NCI-H2171 treated with DMSO at 0.1 percent for 48 hours (cell line): ENCODE data around the gene HTRA3.
A peak's percentile ranks its signal among the peaks of the same experiment; 100 is the strongest.

Source experiments
- DNase-seq: peaks from one replicate; lab custom pipeline; 2025; lab: John Stamatoyannopoulos, UW

HTRA3 gene

DNA sequence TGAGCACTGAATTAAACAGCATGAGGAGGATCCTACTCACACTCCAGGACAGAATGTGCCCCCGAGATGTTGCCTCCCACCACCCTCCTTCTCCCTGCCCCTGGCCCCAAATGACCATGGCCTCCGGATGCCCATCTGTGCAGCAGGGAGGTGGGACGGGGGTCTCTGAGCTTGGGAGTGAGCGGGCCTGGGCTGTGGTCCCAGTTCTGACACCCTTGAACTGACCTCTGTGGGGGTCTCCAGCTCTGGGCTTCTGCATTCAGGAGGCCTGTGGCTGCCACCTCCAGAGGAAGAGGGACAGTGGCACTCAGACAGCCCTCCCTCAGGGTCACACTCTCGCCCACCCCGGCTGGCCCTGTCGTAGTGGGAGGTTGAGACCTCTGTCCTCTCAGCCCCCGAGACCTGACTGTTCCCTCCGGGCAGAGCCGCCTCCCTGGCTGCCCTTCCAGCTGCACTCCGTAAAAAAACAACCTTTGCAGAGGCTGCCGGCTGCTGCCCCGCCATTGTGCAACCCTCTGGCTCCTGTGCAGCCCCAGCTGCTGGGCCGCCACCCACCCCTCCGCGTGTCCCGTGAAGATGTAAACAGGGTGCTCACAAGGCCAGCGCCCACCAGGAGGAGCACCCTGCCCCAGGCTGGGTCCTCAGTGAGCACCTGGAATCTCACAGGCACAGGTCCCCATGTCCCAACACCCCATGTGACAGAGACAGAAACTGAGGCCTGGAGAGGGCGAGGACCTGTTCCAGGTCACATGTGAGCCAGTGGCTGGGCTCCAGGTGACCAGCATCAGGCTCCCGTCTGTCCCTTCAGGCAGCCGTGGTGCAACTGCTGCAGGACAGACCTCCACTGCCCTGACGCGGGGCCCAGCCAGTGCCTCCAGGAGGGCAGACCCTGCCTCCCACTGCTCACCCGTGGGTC is 39.6 kb downstream of the HTRA3 start:
- DNase-seq, result no peak

DNA sequence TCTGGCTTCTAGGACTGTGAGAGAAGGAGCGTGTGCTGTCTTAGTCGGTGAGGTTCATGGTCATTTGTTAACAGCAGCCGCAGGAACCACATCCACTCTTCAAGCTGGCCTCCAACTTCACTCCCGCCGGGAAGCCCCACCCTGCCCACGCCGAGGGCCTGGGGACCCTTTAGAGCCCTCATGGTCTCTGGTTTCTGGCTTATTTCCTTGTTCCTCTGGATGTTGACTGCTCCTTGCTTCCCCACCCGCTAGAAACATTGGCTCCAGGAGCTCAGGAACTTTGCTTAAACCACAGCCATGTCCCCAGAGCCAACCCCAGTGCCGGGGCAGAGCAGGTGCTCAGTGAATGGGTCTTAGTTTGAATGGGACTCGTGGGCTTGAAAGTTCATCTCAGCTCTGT is 40.8 kb downstream of the HTRA3 start:
- DNase-seq, result no peak

DNA sequence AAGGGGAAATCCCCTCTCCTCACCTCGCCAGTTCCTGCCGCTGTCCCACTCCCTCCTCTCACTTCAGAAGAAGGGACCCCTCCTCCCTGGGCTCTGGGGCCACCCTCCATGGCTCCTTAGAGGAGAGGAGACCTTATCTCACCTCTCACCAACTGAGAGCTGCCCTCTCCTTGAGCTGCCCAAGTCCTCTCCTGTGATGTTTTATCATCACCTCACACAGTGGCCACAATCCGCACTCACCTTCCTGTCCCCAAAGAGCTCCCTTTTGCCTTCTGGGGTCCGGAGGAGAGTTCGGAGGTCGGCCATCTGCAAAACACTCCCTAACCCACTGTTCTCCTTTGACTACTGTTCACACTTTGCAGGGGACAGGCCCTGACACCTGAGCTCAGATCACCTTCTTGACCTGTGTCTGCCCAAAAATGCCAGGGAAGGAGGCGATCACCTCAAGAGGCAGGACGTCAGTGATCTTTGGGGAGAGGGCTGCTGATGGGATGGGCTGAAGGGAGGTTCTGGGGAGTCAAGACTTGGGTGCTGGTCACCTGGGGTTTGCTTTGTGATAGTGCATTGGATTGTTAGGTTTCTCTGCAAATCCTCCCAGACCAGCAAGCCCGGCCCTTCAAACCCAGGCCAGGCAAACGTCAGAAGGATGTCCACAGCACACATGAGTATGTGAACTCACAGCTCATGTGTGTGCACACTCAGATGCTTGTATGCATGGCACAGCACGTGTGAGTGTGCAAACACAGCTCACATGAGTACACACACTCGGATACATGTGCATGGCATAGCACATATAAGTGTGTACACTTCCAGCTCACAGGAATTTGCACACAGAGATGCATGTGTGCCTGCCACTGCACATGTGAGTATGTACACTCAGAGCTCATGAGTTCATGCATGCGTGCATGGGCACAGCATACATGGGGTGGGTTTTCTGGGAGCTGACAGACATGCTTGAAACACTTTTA is 41.8 kb downstream of the HTRA3 start:
- DNase-seq, result no peak

DNA sequence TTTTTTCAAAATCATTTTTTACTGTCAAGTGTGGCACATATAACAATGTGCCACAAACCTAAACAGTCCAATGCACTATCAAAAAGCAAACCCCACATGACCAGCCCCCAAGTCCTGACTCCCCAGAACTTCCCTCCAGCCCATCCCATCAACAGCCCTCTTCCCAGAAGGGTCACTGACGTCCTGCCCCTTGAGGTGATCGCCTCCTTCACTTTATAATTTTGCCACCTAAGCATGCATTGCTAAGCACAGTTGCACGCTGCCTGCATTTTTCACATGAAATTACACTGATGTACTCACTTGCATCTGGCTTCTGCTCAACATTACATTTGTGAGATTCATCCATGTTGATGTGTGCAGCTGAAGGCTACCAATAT is 42.5 kb downstream of the HTRA3 start:
- DNase-seq, result no peak

DNA sequence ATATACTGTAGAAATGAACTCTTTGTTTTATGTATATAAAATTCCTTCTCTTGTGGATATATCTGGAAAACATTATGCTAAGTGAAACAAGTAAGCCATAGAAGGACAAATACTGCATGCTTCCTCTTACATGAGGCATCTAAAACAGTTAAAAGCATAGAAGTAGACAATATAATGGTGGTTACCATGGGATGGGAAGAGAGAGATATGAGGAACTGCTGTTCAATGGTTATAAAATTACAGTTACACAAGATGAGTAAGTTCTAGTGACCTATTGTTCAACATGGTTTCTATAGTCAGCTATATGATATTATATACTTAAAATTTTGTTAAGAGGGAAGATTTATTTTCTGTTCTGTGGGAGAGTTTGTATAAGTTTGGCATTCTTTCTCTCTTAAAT is 43.4 kb downstream of the HTRA3 start:
- no peak for DNase-seq

DNA sequence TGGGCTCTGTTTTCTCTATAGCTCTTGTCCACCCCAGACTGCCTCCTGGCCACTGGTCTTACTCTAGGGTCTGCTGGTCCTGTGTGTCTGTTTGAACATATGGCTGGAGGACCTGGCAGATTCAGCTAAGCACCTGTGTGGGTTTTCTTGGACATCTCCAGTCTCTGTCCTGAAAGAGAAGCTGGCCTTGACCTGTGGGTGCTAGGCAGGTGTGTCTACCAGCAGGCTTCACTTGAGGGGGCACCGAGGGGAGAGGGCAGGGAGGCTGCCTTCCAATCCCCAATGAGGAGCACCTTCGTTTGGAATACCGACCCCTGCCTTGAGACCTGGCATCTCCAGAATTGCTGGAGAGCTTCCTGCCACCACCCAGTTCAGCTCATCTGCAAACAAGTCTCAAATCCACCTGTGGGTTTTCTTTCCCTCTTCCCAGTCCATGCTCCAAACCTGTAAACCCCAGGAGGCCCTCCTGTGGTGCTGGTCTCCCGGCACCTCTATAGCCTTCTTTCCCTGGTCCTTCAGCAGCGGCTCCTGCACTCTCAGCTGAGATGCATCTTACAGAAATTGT is 45.2 kb downstream of the HTRA3 start:
- DNase-seq, result no peak

DNA sequence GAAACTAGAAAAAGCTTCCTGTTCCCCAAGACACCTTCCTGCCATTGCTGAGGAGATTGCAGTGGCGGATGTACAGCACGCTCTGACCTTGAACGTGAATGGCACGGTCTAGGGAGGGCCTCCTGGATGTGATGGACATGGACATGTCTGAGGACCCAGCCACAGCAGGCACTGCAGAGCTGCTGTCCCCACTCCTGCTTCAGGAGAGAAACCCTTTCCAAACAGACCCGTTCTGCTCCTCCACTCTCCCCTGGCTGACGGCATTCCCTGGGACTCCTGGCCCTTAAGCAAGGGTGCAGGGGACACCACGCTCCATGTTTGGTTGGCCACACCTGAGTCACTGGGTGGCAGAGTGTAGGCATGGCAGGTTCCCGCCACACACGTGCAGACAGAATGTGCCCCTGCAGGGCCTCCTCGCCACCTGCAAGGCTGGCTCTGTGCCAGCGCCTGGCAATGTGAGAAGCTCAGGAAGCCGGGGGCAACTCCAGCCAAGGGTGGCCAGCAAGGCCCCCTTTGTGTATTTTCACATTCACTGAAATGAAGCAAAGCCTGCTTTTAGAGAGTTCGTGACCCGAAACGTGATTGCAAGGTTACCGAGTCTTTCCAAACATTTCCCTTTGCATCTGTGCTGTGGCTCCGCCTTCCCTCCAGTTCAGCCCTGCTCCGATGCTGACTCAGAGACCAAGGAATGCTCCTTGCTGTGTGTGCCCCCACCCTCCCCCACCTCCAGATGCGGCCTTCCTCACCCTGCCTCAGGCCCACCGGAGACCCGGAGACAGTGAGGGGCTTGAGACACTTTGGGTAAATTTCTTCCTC is 46.1 kb downstream of the HTRA3 start:
- peak; percentile 76 for DNase-seq

DNA sequence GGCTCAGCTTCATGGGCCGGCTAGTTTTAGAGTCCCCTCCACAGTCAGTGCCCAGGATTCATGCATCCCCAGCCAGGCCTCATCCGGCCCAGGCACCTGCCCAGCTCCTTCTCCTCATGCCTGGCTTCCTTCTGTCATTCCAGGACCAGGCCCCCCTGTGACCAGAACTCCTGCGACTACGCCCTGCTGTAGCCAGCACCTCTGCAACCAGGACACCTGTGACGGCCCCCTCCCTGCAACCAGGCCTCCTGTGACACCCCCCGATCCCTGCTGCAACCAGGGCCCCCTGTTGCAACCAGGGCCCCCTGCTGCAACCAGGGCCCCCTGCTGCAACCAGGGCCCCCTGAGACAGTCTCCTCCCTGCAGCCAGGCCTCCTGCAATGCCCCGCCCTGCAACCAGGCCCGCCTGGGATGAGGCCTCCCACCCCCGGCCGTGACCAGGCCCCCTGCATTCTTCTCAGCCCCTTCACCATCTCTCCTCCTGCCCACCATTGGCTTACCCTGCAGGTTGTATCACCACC is 46.8 kb downstream of the HTRA3 start:
- DNase-seq, result no peak

DNA sequence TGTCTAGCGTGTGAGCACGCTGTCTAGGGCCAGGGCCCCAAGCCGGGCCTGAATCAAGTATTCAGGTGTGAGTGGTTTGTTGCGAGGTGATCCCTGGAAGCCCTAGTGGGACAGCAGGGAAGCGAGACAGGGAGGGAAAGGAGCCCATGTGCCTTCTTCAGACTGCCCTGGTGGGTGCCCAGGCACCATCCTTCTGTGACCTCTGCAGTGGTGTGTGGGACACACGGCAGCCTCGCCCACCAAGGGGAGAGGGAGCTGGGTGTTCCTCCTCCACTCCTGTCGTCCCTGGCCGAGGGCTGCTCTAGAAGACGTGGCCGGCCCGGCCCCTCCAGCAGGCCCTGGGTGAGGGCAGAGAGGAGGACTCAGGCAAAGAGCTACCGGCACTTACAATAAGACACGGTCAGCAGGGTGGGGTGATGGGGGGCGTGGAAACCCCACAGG is 47.4 kb downstream of the HTRA3 start:
- no peak for DNase-seq

DNA sequence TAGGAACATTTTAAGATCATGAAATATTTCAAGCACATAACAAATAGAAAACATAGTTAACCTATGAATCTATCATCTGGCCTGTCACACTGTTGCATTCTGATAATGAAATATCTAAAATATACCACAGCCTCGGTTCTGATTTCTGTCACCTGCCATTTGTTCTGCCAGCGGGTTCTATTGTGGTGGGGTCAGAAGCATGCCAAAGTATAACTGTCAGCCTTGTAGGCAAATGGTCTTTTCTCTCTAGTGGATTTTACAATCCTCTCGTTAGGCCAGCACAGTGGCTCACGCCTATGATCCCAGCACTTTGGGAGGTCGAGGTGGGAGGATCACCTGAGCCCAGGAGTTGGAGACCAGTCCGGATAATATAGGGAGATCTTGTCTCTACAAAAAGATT is 47.9 kb downstream of the HTRA3 start:
- DNase-seq, result no peak

DNA sequence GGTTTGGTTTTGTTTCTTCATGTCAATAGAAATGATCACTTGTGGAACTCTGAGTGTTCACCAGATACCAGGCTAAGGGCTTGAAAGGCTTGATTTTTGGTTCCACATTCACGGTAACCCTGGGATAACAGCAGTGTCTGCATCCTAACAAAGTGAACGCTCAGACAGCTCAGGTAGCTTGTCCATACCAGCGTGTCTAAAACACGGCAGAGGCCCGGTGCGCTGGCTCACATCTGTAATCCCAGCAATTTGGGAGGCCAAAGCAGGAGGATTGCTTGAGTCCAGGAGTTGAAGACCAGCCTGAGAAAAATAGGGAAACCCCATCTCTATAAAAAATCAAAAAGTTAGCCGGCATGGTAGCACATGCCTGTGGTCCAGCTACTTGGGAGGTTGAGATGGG is 49.0 kb downstream of the HTRA3 start:
- no peak for DNase-seq

DNA sequence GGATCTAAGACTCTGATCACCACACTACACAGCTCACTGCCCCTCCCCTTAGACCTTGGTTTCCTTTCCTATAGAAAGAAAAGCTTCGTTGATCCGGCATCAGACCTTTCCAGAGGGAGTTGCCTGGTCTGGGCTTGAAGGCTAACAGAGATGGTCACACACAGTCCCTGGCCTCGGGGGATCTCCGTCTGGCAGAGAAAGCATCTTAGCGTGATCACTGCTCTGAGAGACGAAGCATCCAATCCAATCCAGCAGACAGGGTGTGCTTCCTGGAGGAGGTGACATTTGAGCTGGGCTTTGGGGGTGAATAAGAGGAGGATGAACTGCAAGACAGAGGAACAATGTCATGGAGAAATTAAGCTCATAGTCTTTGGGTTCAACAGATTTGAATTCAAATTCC is 49.5 kb downstream of the HTRA3 start:
- DNase-seq, result no peak

DNA sequence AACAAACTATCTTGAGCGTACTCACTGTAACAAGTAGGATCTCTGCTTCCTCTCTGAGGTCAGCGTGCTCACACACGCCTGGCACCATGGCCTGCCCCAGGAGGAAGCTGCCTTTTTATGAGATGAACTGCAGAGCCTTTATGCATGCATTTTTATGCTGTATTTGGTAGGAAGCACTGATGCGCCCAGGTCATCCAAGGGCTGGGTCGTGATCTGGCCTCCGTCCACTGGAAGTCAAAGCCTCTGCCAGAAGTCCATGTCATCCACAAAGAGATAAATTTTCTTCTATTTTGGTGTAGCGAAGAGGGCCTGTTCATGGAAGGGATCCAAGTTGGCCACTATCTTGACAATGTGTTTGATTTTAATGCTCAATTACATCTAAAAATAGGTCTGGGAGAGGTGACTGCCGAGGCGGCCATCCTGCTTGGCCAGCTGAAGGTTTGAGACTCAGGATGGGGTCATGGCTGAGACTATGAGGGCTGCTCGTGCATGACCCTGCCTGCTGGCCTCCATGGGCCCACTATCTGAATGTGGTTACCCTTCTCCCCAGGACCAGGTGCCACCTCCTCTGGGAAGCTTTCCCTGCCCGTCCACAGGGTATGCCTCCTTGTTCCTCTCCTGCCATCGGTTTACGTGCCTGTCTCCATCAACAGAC is 50.3 kb downstream of the HTRA3 start:
- DNase-seq, result no peak

DNA sequence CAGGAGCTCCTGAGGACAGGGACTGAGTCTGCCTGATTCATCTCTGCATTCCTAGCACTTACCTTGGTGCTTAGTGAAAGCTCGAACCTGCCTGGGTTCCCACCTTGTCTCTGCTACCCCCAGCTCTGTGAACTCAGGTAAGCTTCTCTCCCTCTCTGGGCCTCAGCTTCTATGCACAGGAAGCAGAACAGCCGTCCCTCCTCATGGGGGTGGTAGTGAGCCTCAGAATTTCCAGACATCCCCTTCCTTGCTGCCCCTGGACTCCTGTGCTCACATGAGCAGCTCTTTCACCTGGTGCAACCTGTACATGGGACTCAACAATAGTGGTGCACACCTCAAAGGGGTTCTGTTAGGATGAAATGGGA is 50.8 kb downstream of the HTRA3 start:
- DNase-seq, result no peak

DNA sequence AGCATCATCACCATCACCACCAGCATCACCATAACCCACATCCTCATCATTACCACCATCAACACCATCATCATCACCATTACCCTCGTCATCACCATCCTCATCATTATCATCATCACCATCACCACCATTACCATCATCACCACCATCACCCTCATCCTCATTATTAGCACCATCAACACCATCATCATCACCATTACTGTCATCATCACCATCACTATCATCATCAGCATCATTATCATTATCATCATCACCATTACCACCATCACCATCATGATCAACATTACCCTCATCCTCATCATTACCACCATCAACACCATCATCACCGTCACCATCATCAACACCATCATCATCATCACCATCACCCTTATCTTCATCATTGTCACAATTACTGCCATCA is 51.7 kb downstream of the HTRA3 start:
- DNase-seq, result no peak

DNA sequence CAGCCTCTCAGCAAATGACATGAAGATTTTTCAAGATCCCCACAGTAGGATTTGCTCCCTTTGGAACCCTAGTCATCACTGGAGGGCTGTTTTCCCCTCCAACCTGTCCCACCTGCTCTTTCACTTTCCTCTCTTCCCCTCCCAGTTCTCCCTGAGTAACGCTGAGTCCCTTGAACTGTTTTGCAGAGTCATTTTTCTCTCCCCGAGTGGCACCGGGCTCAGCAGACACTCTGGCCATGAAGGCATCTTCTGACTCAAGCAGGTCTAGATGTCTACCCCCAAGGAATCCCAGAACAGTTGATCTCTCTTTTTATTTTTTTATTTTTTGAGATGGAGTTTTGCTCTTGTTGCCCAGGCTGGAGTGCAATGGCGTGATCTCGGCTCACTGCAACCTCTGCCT is 52.2 kb downstream of the HTRA3 start:
- no peak for DNase-seq

DNA sequence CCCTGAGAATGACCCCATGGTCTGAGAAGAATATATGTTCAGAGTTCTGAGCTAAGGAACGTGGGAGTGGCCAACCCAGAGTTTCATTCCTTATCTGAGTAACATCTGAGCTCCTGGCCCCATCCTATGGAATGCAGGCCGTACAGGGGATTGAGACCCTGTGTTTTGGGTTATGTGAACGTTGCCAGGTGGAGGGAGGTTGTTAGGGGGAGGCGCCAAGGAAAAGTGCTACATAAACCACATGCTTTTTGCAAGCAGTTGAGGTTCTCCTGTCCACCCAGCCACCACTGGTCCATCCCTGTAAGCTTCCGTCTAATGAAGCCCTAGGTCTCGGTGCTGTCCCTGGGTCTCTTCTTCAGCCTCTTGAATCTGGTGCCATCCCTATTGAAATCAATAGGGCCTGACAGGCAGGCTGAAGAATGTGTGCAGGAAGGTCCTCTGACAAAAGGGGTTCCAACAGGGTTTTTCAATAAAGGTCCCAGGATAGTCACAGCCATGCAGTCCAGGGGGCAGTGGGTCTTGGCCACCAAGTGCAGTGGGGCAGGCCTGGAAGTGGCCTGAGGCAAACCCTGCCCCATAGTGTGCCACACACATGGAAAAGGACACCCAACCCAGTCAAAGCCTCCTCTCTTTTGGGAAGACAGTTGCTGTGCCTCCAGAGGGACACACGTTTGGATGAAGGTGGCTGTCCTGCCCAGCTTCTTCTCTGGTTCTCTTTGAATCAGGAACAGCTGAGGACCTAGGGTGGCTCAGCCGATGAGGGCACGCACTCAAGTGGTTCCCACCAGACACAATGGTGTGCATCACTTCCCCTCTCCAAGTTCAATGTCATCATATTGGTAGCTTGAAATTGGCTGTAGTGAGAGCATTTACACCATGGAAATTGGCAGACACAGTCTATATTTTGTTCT is 53.5 kb downstream of the HTRA3 start:
- DNase-seq, result no peak

DNA sequence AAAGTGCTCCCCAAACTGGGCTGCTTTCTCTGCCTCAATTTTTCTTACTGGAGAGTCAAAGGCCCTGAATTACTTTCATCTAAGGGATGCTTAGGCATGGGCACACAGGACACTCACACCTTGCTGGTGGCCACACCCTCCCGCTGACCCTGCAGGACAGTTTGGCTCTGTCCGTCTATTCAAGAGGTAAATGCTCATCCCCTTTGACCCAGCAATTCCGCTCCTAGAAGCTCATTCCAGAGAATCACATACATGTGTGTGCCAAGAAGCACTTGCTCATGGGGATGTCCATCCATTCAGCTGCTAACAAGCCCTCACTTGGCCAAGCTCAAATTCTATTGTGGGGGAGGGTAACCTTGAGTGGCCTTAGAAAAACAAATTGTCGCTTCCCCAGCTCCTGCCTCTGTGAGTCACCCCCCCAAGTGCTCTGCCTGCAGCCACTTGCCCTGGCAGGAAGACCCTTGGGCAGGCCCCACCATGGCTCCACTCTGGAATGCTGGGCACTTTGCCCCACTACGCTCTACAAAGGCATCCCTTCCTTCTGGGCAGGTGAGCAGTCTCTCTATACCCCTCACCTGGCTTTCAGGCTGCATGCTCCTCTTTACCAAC is 54.5 kb downstream of the HTRA3 start:
- no peak for DNase-seq

DNA sequence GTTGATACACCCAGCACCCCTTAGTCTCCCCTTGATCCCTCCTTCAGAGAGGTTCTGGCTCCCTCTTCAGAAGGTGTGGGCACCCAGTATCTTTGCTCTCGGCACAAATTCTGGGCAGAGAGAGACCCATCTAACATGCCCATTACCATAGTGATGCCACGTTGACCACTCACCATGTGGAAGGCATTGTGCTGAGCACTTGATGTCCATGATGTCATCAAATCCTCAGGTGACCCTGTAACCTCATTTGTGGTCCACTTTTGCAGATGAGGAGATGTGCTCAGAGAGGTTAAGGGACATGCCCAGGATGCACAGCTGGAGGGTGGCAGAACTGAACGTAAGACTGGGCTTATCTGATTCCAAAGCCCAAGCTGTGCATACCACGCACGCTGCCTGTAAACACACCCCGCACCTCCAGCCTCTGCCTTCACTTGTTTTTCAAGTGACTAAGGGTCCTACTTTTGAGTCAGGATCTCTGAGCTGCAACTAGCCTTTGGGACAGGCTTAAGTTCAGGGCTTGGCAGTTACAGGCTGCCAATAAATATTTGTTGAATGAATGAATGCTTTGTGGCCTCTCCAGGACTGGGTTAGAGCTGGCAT is 55.2 kb downstream of the HTRA3 start:
- no peak for DNase-seq
